Stimulated activated CD8-positive, alpha-beta memory T cell treated with anti-CD3 and anti-CD28 coated beads, Interleukin-15, amount 100 ng/mL, for 1 hour (primary cell): ENCODE data around the gene LAMC3.

Experiments used
- DNase-seq: peaks from one replicate; pipeline ENCODE4 v3.0.0-alpha.2; 2020; ENCODE audit warnings: low read depth

LAMC3 gene

GRCh38 chr9:130979591-130980385 lies 29.2 kb upstream of the LAMC3 start:
- no peak for DNase-seq

- no peak for DNase-seq
Measured at GRCh38 chr9:130980526-130980925, 28.4 kb upstream of the LAMC3 start.

- no peak for DNase-seq
Measured at GRCh38 chr9:130981002-130981755, 27.8 kb upstream of the LAMC3 start.

- DNase-seq = no peak
Measured at GRCh38 chr9:130981756-130982137, 27.2 kb upstream of the LAMC3 start.

- DNase-seq = no peak
Measured at GRCh38 chr9:130982636-130983358, 26.2 kb upstream of the LAMC3 start.

GRCh38 chr9:130983359-130983670 lies 25.7 kb upstream of the LAMC3 start:
- no peak for DNase-seq

DNA sequence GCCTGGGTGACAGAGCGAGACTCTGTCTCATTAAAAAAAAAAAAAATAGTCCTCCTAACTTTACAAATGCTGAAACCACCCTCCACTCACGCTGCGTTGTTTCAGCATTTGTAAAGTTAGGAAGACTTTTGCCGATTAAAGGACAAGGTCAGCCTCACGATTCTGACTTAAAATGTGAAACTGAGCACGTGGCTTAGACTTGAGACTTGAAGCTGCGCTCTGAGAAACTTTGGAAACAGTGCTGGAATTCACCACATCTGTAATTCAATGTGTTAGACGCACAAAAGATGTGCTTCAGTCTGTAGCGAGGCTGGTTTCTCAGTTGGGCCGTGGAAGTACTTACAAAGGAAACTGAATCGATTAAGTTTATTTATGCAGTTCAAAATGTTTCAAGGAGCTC lies 25.0 kb upstream of the LAMC3 start:
- DNase-seq = no peak

DNA sequence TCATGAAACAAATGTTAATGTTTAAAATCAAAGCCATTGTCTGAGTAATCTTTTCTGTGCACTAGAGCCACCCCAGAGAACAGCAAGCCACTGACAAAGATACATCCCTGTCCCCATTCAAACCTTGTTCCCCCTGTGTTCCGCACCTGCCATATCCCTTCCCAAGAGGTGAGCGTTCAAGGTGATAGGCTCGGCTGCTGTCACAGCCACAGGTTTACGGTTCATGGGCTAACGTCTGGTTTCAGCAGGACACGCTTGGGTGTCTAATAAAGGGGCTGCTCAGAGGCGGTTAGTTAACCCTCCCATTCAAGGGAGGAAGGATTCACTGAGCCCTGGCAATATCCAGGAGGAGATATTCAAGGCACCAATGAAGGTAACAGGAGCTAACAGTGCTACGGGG lies 24.5 kb upstream of the LAMC3 start:
- no peak for DNase-seq

- DNase-seq = no peak
Measured at GRCh38 chr9:130985029-130985428, 23.9 kb upstream of the LAMC3 start.

GRCh38 chr9:130985606-130986162 lies 23.3 kb upstream of the LAMC3 start:
- DNase-seq = no peak

- no peak for DNase-seq
Measured at GRCh38 chr9:130986356-130986965, 22.5 kb upstream of the LAMC3 start.

DNA sequence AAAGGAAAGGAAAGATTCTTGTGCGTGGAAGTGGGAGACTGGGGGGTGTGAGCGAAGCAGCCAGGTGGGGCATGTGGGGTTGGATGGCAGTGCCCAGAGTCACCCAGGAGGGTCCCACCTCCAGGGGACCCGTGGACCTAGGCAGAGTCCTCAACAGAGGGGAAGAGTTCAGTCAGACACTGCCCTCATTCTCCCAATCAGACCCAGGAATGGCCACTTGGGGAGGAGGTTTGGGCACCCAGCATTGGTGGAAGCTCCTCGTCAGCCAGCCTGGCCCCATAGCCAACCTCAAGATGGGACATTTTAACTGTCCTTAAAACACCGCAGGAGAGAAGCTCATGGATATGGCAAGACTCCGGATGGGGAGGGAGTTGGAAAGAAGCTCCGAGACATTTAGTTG lies 21.9 kb upstream of the LAMC3 start:
- no peak for DNase-seq

DNA sequence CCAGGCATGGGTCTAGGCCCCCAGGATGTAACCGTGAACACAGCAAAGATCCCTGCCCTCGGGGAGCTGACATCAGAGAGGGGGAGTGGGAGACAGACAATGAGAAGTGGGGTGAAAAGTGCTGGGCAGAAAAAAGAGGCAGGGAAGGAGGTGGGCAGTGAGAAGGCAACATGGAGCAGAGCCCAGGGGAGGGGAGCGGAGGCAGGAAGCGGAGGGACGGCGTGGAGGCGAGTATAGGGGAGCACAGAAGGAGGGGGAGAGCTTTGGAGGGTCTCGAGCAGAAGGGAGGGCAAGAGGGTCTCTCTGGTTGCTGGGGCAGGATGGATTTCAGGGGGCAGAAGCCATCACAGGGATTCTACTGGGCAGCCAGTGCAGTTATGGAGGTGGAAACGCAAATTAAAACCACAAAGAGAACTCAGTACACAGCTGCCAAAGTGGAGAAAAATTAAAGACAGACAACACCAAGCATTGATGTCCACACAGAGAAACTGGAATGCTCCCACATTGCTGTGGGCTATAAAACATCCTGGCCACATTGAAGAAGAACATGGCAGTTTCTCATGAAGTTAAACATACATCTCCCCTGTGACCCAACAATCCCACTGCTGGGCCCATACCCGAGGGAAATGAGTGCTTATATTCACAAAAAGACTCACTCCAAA lies 21.1 kb upstream of the LAMC3 start:
- DNase-seq = no peak

- DNase-seq = no peak
Measured at GRCh38 chr9:130988400-130988747, 20.6 kb upstream of the LAMC3 start.

- no peak for DNase-seq
Measured at GRCh38 chr9:130988905-130989304, 20.1 kb upstream of the LAMC3 start.

DNA sequence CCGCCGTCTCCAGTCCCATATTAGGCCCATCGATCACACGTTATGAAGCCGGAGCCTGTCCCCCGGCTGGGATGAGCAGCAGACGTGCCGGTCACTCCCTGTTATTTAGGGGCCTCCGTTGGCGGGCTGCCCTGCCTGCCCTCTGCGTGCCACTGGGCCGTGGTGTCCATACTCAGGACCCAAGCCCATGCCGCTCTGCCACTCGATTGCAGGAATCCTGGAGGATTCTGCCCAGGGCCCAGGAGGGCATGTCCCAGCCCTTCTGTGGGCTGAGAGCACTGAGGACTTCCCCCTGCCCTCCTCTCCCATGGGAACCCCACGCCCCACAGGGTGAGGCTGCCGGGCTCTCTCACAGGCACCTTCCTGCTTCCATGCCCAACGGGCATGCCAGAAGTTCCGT lies 19.6 kb upstream of the LAMC3 start:
- no peak for DNase-seq

GRCh38 chr9:130989891-130990290 lies 19.1 kb upstream of the LAMC3 start:
- no peak for DNase-seq

DNA sequence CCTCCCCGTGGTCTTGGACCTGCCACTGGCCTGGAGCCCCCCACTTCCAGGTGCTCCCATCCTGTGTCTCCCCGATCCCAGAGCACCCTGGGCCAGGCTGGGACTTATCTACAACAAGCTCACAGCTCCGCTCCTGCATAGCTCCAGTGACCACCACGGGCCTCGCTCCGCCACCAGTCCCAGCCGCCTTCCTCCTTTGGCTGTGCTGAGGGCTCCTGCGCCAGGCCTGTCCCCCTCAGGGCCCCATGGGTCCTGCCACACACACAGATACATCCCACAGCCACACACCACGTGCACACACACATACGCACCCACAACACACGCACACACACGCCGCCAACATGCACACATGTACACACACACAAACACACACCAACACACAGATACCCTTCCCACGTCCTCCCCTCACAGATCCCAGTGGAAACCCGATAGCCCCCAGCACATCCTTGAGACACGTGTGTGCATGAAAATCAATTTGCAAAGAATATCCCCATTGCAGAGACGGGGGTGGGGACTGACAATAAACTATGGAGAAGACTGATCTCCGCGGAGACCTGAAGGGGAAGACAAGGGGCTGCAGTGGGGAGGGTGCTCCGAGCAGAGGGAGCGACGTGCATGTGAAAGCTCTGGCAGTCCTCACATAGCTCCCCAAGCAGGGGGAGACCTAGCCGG lies 18.5 kb upstream of the LAMC3 start:
- no peak for DNase-seq

DNA sequence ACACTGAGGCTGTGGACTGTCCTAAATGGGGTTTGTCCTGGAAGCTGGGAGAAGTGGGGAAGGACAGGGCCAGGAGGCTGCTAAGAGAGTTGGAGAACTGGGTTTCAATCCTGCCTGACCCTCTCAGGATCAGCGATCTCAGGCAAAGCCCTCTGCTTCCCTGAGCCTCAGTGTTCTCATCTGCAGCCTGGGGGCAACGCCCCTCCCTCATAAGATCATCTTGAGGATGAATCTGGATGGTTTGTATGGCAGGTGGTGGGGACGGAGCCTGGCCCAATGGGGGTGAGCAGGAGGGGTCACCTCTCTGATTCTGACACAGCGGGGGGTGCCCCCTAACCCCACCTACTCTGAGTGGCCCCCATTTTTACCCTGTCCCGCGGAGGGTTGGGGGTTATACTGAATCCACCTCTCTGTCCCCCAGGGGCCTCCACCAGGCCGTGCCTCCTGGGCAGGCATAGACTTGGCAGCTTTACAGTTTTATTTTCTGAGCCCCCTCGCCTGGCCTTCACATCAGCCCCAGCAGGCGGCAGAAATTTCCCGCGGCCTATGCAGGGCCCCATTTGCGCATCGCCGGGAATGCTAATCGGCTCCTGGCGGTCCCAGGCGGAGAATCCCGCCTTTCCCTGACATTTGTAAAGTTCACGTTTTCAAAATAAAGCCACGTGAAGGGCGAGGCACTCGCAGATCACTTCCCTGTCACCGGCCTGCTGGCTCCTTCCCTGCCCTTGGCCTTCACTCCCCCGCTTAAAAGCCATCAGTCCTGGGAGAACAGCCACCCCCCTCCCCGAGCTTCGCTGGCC lies 17.8 kb upstream of the LAMC3 start:
- DNase-seq = no peak
